HCT116 (cell line): ENCODE measurements around the gene DUSP2. TPM values are rescaled to one million over a fixed set of nuclear protein-coding genes. Genes with fewer than 3 reads are reported as not detected.

Experiments used
- ATAC-seq: fragments of 200-7000 bp; cut with Tn5 transposase; 2 replicates; pipeline ENCODE4 v1.9.1; 2020; ENCODE audit warnings: mild to moderate bottlenecking, moderate library complexity
- BruUV-seq: library from RNA; stranded (reverse); fragments of 400-500 nt; replicated peaks from 2 replicates; lab custom pipeline; 2021; lab: Mats Ljungman, UMichigan
- CTCF ChIA-PET: fragments of 300-600 bp; sonication (Branson Sonifier 250); formaldehyde crosslinking; loops from one replicate; lab custom pipeline; 2021; ENCODE audit warnings: antibody characterized with exemption; lab: Charles Lee
- POLR2A ChIA-PET: fragments of 300-600, 350-600 bp; sonication (Branson Sonifier 250); formaldehyde crosslinking; loops from one replicate; lab custom pipeline; 2021; ENCODE audit warnings: antibody characterized with exemption; lab: Charles Lee
- RAD21 ChIA-PET, 2 experiments: fragments of 300-600 bp; sonication (Branson Sonifier 250); formaldehyde crosslinking; loops; one replicate each; lab custom pipeline; 2023; ENCODE audit warnings: low total read pairs in 2 of 2; ENCODE audit not compliant: uncharacterized antibody in 2 of 2, unreplicated experiment in 2 of 2, low non-redundant PET in 1 of 2; lab: Charles Lee
- DNase-seq: peaks from one replicate; pipeline ENCODE4 v3.0.0-alpha.2; 2010; ENCODE audit warnings: low read depth, low spot score
- H2AFZ ChIP-seq: fragments of 200-600 bp; shearing (Covaris generic), sonication (generic); 2 replicates; pipeline ENCODE4 v1.6.1; 2017; ENCODE audit warnings: low read depth, mixed run types, mixed read lengths, antibody characterized with exemption, low read length; ENCODE audit not compliant: poor library complexity, severe bottlenecking
- H3K27ac ChIP-seq: 2 replicates; pipeline ENCODE4 v1.5.1; 2012; ENCODE audit warnings: low read depth, low read length
- H3K27me3 ChIP-seq: fragments of 200-600 bp; sonication (generic); 2 replicates; pipeline ENCODE4 v1.6.1; 2016; ENCODE audit warnings: mixed run types, low read length, mixed read lengths; ENCODE audit not compliant: insufficient read depth
- H3K36me3 ChIP-seq, 2 experiments: fragments of 200-500 bp in 1 of 2; fragments of 200-600 bp in 1 of 2; sonication (Bioruptor generic) in 1 of 2; sonication (generic) in 1 of 2; 2 replicates each; pipeline versions ENCODE4 v1.5.1 to v1.6.1; 2014 to 2016; ENCODE audit warnings: low read length in 2 of 2, inconsistent platforms in 1 of 2, mixed read lengths in 1 of 2, mixed run types in 1 of 2; ENCODE audit not compliant: insufficient read depth in 2 of 2, control insufficient read depth in 1 of 2
- H3K4me1 ChIP-seq, 2 experiments: fragments of 200-600 bp in 1 of 2; sonication (generic) in 1 of 2; 2 replicates each; pipeline versions ENCODE4 v1.5.1 to v1.6.1; 2012 to 2017; ENCODE audit warnings: low read length in 2 of 2, inconsistent platforms in 1 of 2, mild to moderate bottlenecking in 1 of 2, mixed read lengths in 1 of 2, mixed run types in 1 of 2, moderate library complexity in 1 of 2; ENCODE audit not compliant: insufficient read depth in 2 of 2, control insufficient read depth in 1 of 2
- H3K4me2 ChIP-seq: fragments of 200-600 bp; sonication (generic); 2 replicates; pipeline ENCODE4 v1.6.1; 2017; ENCODE audit warnings: mixed run types, low read length, mixed read lengths
- H3K4me3 ChIP-seq, 2 experiments: fragments of 200-600 bp in 1 of 2; sonication (generic) in 1 of 2; replicated peaks in 1 of 2; 2 replicates each; pipeline ENCODE4 v1.5.1; 2011 to 2016; ENCODE audit warnings: low read length in 2 of 2, control low read depth in 1 of 2, low read depth in 1 of 2, mild to moderate bottlenecking in 1 of 2, mixed read lengths in 1 of 2, mixed run types in 1 of 2
- H3K79me2 ChIP-seq: fragments of 200-600 bp; sonication (generic); 2 replicates; pipeline ENCODE4 v1.6.1; 2017; ENCODE audit warnings: mild to moderate bottlenecking, mixed run types, low read length, moderate library complexity, mixed read lengths; ENCODE audit not compliant: insufficient read depth
- H3K9ac ChIP-seq: fragments of 200-600 bp; sonication (generic); 2 replicates; pipeline ENCODE4 v1.6.1; 2016; ENCODE audit warnings: low read length, mixed read lengths
- H3K9me2 ChIP-seq: fragments of 200-600 bp; sonication (generic), shearing (Covaris generic); 2 replicates; pipeline ENCODE4 v1.6.1; 2017; ENCODE audit warnings: mixed run types, mild to moderate bottlenecking, moderate library complexity; ENCODE audit not compliant: insufficient read depth
- H3K9me3 ChIP-seq, 2 experiments: fragments of 200-500 bp in 1 of 2; fragments of 200-600 bp in 1 of 2; sonication (Bioruptor generic) in 1 of 2; sonication (generic) in 1 of 2; 2 replicates each; pipeline ENCODE4 v1.6.1; 2014 to 2017; ENCODE audit warnings: low read length in 2 of 2, mixed read lengths in 2 of 2, inconsistent platforms in 1 of 2, low read depth in 1 of 2, mild to moderate bottlenecking in 1 of 2, mixed run types in 1 of 2, moderate library complexity in 1 of 2; ENCODE audit not compliant: control insufficient read depth in 1 of 2, insufficient read depth in 1 of 2
- H4K20me1 ChIP-seq: fragments of 200-600 bp; sonication (generic), shearing (Covaris generic); 2 replicates; pipeline ENCODE4 v1.6.1; 2017; ENCODE audit warnings: mixed run types, mild to moderate bottlenecking, moderate library complexity; ENCODE audit not compliant: insufficient read depth
- CBX3 ChIP-seq: IDR thresholded peaks from 2 replicates; pipeline ENCODE4 v1.6.1; 2012; ENCODE audit warnings: low read depth
- CTCF ChIP-seq, 3 experiments: fragments of 200-600 bp in 1 of 3; sonication (generic) in 1 of 3; IDR thresholded peaks in 2 of 3; conservative IDR thresholded peaks in 1 of 3; 2 replicates each; pipeline ENCODE4 v1.5.1; 2012 to 2017; ENCODE audit warnings: low read depth in 2 of 3, low read length in 2 of 3, antibody characterized with exemption in 1 of 3, borderline replicate concordance in 1 of 3, control low read depth in 1 of 3, mild to moderate bottlenecking in 1 of 3, mixed read lengths in 1 of 3, mixed run types in 1 of 3, moderate library complexity in 1 of 3; ENCODE audit not compliant: insufficient read depth in 1 of 3
- EGR1 ChIP-seq: IDR thresholded peaks from 2 replicates; pipeline ENCODE4 v1.6.1; 2012; ENCODE audit warnings: low read depth
- EZH2phosphoT487 ChIP-seq: fragments of 200-600 bp; IDR thresholded peaks from 2 replicates; pipeline ENCODE4 v1.6.1; 2018; ENCODE audit warnings: antibody characterized with exemption, borderline replicate concordance
- FOSL1 ChIP-seq: IDR thresholded peaks from 2 replicates; pipeline ENCODE4 v1.6.1; 2012; ENCODE audit warnings: low read depth
- JUND ChIP-seq: IDR thresholded peaks from 2 replicates; pipeline ENCODE4 v1.6.1; 2012
- MAX ChIP-seq: IDR thresholded peaks from 2 replicates; pipeline ENCODE4 v1.6.1; 2012
- SP1 ChIP-seq: IDR thresholded peaks from 2 replicates; pipeline ENCODE4 v1.6.1; 2012; ENCODE audit warnings: low read depth
- SRF ChIP-seq: IDR thresholded peaks from 2 replicates; pipeline ENCODE4 v1.6.1; 2012; ENCODE audit warnings: low read depth
- ZBTB33 ChIP-seq: IDR thresholded peaks from 2 replicates; pipeline ENCODE4 v1.6.1; 2011; ENCODE audit warnings: mild to moderate bottlenecking, low read length, moderate library complexity; ENCODE audit not compliant: insufficient replicate concordance; ENCODE audit errors: extremely low read depth
- ZFX ChIP-seq: fragments of 450-650 bp; IDR thresholded peaks from 2 replicates; pipeline ENCODE4 v1.6.1; 2017
- intact Hi-C: fragments of 100-400 bp; cut with micrococcal nuclease; formaldehyde crosslinking; loops from 2 replicates; pipeline ENCODE4 v1.10.0; 2022
- total RNA-seq: library from RNA; stranded (reverse); gene quantifications from one replicate; pipeline ENCODE4 v1.2.1, GENCODE V29; 2021; ENCODE audit not compliant: unreplicated experiment

Gene DUSP2
- total RNA-seq, 1 experiment from 2014 or later = 24.5 TPM

GRCh38 chr2:96180002-96180401, 34.8 kb upstream of the DUSP2 start:
- Histone ChIP-seq H3K9ac (no peak overlapping the region), H3K27me3 (no peaks in the 10 kb centered on the region), H3K9me2 (no peaks in the 10 kb centered on the region), H2AFZ (no peak overlapping the region), H3K79me2 (no peaks in the 10 kb centered on the region)
- no peak for ATAC-seq
- ChIA-PET CTCF (no interaction called here), POLR2A (no interaction called here)
- TF ChIP-seq SRF = no peak
- TF ChIP-seq EZH2phosphoT487 = no peak
- no peak for TF ChIP-seq CBX3
- no peak for TF ChIP-seq JUND
- no peak for TF ChIP-seq MAX
- no peak for TF ChIP-seq SP1
- TF ChIP-seq ZFX = no peak
- TF ChIP-seq ZBTB33 = no peak
- no peak for TF ChIP-seq CTCF (IDR thresholded peaks at IDR 0.05 in 2 of 3, conservative IDR thresholded peaks at IDR 0.05 in 1 of 3; ENCODE audit: borderline replicate concordance in 1 of 3, insufficient read depth in 1 of 3, low read depth in 2 of 3, low read length in 2 of 3)
- no peak for TF ChIP-seq FOSL1
- TF ChIP-seq EGR1 = no peak
- TF ChIP-seq, all 23 proteins: peak for 0
- no peak for DNase-seq
- Histone ChIP-seq H3K4me1 (no peaks in the 10 kb centered on the region), H4K20me1 (no peaks in the 10 kb centered on the region), H3K4me2 (no peak overlapping the region), H3K36me3 (peaks cover 2 to 9% of the 10 kb centered on the region in 2 experiments; a peak in 3 of 4 replicates), H3K27ac (no peak overlapping the region), H3K4me3 (no peak overlapping the region), H3K9me3 (no peaks in the 10 kb centered on the region)
- RAD21 ChIA-PET = no interaction called here
- no TSS peak for BruUV-seq
- intact Hi-C loops = no loop called here
